Endometrial microvascular endothelial cells (primary cell): ENCODE measurements around the gene BPIFB2. TPM values are rescaled to one million over a fixed set of nuclear protein-coding genes. Genes with fewer than 3 reads are reported as not detected.

Experiments
- in situ Hi-C: cut with HindIII; loops from 2 replicates; pipeline ENCODE4 v1.10.0; 2017; ENCODE audit warnings: low sequenced_read_pairs, low pct_unique_long_range_greater_than_20kb; ENCODE audit errors: inconsistent ontology term
- total RNA-seq: library from RNA; depleted of rRNA; stranded (reverse); fragments of >200 nt; gene quantifications from one replicate; pipeline ENCODE4 v1.2.3, GENCODE V29; 2015; ENCODE audit errors: inconsistent ontology term

The BPIFB2 gene
- total RNA-seq, 1 donor from 2014 or later, result not detected

GRCh38 chr20:33002087-33002808 lies 5.3 kb upstream of the BPIFB2 start:
- in situ Hi-C loops, result no loop called here

DNA sequence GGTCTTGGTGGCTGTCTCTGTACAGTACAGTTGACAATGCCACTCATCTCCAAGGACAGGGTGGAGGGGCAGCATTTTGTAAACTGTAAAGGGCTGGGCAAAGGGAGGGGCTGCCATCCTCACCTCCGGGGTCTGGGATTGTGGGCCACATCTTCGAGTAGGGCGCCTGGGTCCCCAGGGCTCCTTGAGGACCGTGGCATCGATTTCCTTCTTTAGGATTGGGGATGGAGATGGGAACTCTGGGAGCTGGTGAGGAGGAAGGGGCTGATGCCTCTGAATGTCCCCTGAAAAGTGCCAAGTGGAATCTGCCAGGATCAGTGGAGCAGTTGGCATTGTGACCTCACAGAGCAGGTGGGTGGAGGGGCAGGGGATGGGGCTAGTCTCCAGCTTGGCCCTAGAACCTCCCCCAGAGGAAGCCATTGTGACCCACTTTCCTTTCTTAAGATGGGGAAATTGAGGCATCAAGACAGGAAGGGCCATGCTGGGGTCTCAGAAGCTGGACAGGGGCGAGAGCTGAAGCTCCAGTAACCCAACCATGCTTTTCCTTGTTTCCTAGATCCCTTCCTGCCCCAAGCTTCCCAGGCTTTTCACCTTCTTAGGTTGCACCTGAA lies 3.3 kb upstream of the BPIFB2 start, which contains the start of gene SUN5:
TSS of gene SUN5 (minus strand) at position 293 of the 611 bp plus-strand sequence. CDS start at position 200, 93 bp downstream.
- in situ Hi-C loops, result no loop called here

GRCh38 chr20:33005132-33005566 lies 2.4 kb upstream of the BPIFB2 start:
- in situ Hi-C loops, result no loop called here

DNA sequence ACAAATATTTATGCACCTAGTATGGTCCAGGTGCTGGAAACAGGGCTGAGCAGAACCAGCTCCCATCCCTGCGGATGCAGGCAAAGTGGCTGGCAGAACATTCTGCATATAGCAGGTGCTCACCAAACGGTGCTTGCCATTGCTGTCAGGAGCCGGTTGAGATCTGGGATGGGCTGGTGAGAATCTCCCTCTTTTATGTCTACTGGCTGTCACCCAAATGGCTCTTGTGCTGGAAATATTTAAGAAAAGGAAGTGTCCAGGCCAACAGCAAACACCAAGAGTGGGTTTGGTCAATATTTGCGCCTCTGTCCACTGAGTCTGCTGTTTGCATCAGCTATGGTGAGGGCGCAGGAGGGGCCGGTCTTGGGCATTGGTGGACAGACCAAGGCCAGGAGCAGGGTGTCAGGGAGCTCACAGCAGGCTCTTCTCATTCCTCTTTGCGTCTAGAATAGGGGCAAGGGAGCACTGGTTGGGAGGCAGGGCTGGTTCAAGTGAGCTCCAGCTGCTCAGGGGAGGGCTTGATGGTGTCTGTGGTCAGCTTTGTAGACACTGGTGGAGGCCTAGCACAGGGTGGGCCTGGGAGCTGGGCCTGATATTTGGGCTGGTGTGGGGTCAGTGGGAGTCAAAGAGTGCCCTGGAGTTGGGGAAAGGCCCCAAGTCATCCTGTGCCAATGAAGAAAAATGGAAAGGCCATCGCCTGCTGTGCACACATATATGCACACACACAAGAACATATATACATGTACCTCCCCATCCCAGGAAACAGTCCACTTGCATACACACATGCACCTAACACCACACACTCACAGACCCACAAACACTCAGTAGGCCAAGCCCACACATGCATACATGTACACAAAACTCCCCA lies 1.4 kb upstream of the BPIFB2 start:
- in situ Hi-C loops, result no loop called here

DNA sequence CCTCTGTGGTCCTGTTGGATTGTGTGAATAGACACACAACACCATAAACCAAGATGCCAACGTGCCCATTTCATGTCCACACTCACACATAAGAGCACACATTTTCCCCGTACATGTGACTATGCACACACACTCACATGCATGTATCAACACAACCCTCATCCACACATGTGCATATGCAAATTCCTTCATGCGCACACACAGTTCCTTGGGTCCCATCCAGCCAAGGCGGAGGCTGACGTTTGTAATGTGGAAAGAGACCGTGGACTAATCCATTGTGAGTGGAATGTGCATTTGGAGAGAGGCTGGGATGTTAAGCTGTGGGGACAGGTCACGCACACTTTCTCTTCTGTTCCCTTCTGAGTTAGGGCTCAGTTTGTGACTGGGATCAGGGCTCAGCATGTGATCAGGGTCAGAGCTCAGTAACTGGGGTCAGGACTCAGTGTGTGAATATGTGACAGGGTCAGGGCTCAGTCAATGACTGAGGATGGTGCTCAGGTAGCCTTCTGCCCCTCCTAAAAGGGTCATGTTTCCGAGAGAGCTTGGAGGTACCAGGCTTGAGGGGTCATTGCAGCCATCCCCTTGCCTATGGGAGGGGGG lies 628 bp upstream of the BPIFB2 start:
- in situ Hi-C loops, result no loop called here

- in situ Hi-C loops, result no loop called here
Measured at GRCh38 chr20:33008336-33009213, 1.1 kb downstream of the BPIFB2 start.

GRCh38 chr20:33009214-33010132 lies 2.0 kb downstream of the BPIFB2 start:
- in situ Hi-C loops, result no loop called here

- in situ Hi-C loops, result no loop called here
Measured at GRCh38 chr20:33010133-33010504, 2.6 kb downstream of the BPIFB2 start.

DNA sequence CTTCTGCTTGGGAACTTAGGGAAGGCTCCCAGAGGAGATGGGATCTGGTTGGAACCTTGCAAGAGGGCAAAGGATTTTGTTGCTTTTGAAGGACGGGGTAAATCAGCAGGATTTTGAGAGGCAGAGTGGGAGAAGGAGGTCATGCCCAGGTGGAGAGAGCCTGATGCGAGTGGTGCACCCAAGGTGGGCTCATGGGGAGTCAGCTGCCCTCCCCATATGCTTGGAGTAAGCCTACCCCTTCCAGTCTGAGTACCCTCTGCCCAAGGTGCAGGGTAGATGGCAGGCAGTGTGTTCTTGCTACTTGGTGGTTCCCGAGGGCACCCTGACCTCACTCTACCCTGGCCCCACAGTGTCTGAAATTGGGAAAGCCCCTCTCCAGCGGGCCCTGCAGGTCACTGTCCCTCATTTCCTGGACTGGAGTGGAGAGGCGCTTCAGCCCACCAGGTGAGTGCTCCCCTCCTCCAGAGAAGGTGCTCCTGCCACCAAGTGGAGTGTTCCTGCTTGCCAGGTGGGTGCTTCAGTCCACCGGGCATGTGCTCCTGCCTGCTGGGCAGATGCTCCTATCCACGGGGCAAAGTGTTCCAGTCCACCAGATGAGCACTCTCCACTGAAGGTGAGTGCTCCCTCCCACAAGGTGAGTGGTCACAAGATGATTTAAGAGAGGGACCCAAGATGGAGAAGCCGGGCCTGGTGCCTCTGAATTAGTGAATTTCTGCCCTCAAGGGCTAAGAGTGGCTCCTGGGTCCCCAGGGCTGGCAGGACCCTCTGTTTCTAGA lies 3.4 kb downstream of the BPIFB2 start:
- in situ Hi-C loops, result no loop called here

DNA sequence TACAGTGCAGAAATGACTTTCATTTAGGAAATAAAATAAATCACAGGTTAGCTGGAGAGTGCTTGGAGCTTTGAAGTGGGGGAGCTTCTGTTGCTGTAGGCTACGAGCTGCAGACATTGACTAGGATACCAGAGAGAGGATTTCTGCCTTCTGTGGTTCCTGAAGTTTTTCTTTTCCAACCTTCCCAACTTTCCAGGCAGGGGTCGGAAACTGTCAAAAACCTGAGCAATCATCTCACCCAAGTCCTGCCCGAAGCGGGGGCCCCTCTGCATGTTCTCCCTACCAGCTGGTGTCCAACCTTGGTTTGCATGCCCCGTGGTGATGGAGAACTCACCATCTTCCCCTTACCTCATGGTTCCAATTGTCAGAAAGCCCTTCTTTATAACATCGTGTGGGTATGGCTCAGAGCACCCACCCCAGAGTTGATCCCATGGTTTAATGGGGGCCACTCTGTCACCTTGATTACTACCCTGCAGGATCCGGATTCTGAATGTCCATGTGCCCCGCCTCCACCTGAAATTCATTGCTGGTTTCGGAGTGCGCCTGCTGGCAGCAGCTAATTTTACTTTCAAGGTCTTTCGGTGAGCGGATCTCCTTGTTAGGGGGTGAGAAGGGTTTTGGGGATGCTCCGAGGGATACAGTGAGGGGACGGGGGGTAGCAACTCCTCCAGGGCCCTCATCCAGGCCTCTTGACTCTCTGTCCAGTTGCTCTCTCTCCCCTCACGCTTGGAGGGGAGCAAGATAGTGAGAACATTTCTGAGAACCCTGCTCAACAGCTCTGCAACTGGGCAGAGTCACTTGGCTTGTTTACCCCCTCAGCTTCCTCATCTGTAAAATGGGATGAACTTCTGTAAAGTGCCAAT lies 5.1 kb downstream of the BPIFB2 start:
- in situ Hi-C loops, result no loop called here

DNA sequence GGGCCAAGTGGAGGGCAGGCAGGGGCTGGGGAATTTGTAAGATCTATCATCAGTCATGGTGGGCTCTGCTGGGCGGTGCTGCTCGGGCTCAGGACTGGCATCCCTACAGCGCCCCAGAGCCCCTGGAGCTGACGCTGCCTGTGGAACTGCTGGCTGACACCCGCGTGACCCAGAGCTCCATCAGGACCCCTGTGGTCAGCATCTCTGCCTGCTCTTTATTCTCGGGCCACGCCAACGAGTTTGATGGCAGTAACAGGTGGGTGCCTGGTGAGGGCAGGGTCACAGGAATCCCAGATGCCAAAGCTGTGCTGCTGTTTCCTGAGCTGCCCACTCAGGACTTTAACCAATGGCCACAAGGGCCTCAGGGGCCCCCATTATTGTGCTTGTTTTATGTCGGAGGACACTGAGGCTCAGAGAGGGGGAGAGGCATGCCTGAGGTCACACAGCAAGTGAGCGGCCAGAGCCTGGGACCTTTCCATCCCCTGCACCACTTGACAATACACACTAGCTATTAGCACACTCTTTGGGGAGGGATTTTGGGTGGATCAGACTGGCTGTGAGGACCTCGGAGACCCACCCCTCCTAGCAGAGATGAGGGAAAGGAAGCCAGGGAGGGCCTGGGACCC lies 6.3 kb downstream of the BPIFB2 start:
- in situ Hi-C loops, result no loop called here

DNA sequence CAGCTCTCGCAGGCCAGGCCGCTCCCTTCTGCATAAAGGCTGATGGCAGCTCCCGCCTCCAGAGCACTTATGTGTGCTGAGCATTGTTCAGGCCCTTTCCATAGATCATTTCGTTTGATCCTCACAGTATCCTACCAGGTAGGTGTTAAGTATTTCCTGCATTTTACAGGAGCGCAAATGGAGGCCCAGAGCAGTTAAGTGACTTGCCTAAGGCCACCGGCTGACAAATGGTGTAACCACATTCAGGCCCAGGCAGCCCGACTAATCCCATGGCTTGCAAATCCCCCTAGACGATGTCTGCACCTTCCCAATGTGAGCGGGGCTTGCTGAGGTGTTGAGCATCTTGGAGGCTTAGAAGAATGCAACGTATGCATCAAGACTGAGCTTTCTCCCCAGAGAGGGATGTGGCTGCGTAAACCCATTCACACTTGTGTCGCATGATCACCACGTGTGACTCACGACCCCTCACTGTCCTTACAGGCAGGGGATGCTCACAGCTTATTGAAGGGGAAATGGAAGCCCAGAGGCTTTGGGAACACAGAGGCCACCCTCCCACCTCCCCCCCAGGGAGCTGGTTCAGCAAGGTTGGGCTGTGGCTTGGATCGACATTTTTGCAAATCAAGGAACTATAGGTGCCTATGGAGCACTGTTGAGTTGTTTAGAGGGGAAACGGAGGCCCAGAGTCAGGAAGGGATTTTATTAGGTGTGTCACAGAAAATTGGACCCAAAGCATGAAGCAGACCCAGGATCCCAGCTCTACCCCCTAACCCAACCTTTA lies 7.0 kb downstream of the BPIFB2 start:
- in situ Hi-C loops, result no loop called here

GRCh38 chr20:33015114-33015484 lies 7.6 kb downstream of the BPIFB2 start:
- in situ Hi-C loops, result no loop called here

DNA sequence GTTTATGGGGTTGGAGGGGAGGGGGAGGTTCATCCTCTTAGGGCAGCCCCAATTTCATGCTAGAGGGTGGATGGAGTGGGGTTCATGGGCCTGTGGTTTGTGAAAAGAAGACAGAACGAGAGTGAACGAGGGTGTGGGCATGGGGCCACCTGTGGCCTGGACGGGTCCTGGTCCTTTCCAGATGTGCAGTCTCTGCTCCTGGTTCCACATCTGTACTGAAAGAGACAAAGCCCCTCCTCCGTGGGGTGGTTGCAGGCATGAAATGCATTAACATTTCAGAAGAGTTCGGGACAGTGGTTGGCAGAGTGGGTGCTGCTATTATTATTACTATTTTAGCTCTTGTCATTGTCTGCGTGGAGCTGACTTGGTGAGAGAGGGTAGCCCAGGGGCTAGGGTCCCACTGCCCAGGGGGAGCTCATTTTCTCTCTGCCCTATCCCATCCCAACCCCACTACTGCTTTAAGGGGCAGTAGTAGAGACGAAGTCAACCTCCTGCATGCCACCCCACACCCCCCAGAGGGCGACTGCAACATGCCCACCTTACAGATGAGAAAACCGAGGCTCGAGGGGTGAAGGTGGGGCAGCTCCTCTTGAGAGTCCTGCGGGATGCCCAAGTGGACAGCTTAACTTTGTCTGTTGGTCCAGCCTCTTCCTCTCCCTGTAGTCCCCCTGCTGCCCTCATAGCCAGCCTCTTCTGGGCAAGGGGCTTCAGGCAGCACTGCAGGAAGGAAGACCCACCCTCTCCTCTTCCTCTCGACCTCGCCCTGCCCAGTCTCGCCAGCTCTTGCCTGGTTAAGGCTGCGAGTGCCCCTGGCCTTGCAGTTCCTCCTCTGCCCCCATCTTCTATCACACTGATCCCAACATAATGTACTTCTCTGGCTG lies 8.4 kb downstream of the BPIFB2 start:
- in situ Hi-C loops, result no loop called here
